ENCODE data around the gene SMAD4. TPM values are rescaled to one million over a fixed set of nuclear protein-coding genes. Genes with fewer than 3 reads are reported as not detected.
A peak's percentile ranks its signal among the peaks of the same experiment; 100 is the strongest.

SMAD4 gene
- total RNA-seq, 3 donors from 2014 or later = 96.2 to 155 (median 102) TPM

- intact Hi-C loops (cut with DNase I; ENCODE audit: low total_unique reads) = no loop called here
- no peak overlapping the region for H3K4me3 ChIP-seq
- no peaks in the 10 kb centered on the region for H3K27me3 ChIP-seq
- H3K9me3 ChIP-seq = no peaks in the 10 kb centered on the region
- H3K36me3 ChIP-seq = no peaks in the 10 kb centered on the region
- no peak overlapping the region for H3K27ac ChIP-seq
- H3K4me1 ChIP-seq = no peaks in the 10 kb centered on the region
- TF ChIP-seq CTCF (IDR thresholded peaks at IDR 0.05) (peak; percentile 45 to 64 (median 59)), POLR2A (IDR thresholded peaks at IDR 0.05) (no peak)
- DNase-seq (ENCODE audit: low spot score in 2 of 2) = no peak
These were observed 21.2 kb downstream of the SMAD4 start for GRCh38 chr18:51051105-51051712.

GRCh38 chr18:51053814-51054213, 23.8 kb downstream of the SMAD4 start:
- intact Hi-C loops (cut with DNase I; ENCODE audit: low total_unique reads) = no loop called here
- Histone ChIP-seq H3K27me3 (no peaks in the 10 kb centered on the region), H3K4me1 (no peaks in the 10 kb centered on the region), H3K9me3 (no peaks in the 10 kb centered on the region), H3K36me3 (peaks cover under 1% of the 10 kb centered on the region), H3K4me3 (no peak overlapping the region), H3K27ac (no peak overlapping the region)
- DNase-seq (ENCODE audit: low spot score in 2 of 2) = no peak
- TF ChIP-seq POLR2A (IDR thresholded peaks at IDR 0.05) = no peak
- TF ChIP-seq CTCF (IDR thresholded peaks at IDR 0.05) = no peak

- Histone ChIP-seq H3K9me3 (no peaks in the 10 kb centered on the region), H3K4me1 (no peaks in the 10 kb centered on the region), H3K4me3 (no peak overlapping the region), H3K36me3 (peaks cover 9% of the 10 kb centered on the region), H3K27me3 (no peaks in the 10 kb centered on the region), H3K27ac (no peak overlapping the region)
- DNase-seq (ENCODE audit: low spot score in 2 of 2) = no peak
- intact Hi-C loops (cut with DNase I; ENCODE audit: low total_unique reads) = no loop called here
- TF ChIP-seq POLR2AphosphoS5 (IDR thresholded peaks at IDR 0.05) = no peak
These were observed 24.8 kb downstream of the SMAD4 start for GRCh38 chr18:51054764-51055163.

- intact Hi-C loops (cut with DNase I; ENCODE audit: low total_unique reads) = no loop called here
- TF ChIP-seq POLR2AphosphoS5 (IDR thresholded peaks at IDR 0.05) (no peak), POLR2A (IDR thresholded peaks at IDR 0.05) (no peak), CTCF (IDR thresholded peaks at IDR 0.05) (no peak)
- no peaks in the 10 kb centered on the region for H3K4me1 ChIP-seq
- DNase-seq (ENCODE audit: low spot score in 2 of 2) = no peak
- peaks cover 15% of the 10 kb centered on the region for H3K36me3 ChIP-seq
- no peak overlapping the region for H3K27ac ChIP-seq
- H3K27me3 ChIP-seq = no peaks in the 10 kb centered on the region
- no peak overlapping the region for H3K4me3 ChIP-seq
- H3K9me3 ChIP-seq = no peaks in the 10 kb centered on the region
These were observed 30.0 kb downstream of the SMAD4 start for GRCh38 chr18:51059969-51060368.

- Histone ChIP-seq H3K27me3 (no peaks in the 10 kb centered on the region), H3K9me3 (no peaks in the 10 kb centered on the region), H3K27ac (no peak overlapping the region), H3K4me1 (no peaks in the 10 kb centered on the region), H3K4me3 (no peak overlapping the region), H3K36me3 (peaks cover 11% of the 10 kb centered on the region)
- TF ChIP-seq CTCF (IDR thresholded peaks at IDR 0.05) = no peak
- no peak for TF ChIP-seq POLR2AphosphoS5 (IDR thresholded peaks at IDR 0.05)
- no peak for TF ChIP-seq POLR2A (IDR thresholded peaks at IDR 0.05)
- DNase-seq (ENCODE audit: low spot score in 2 of 2) = no peak
- intact Hi-C loops (cut with DNase I; ENCODE audit: low total_unique reads) = no loop called here
These were observed 34.2 kb downstream of the SMAD4 start for GRCh38 chr18:51064256-51064655.

GRCh38 chr18:51066273-51066672, 36.3 kb downstream of the SMAD4 start:
- H3K9me3 ChIP-seq = no peaks in the 10 kb centered on the region
- no peak for DNase-seq (ENCODE audit: low spot score in 2 of 2)
- H3K4me1 ChIP-seq = no peaks in the 10 kb centered on the region
- no peak for TF ChIP-seq POLR2A (IDR thresholded peaks at IDR 0.05)
- no peaks in the 10 kb centered on the region for H3K27me3 ChIP-seq
- H3K36me3 ChIP-seq = peaks cover 1% of the 10 kb centered on the region
- H3K27ac ChIP-seq = no peak overlapping the region
- no peak overlapping the region for H3K4me3 ChIP-seq
- intact Hi-C loops (cut with DNase I; ENCODE audit: low total_unique reads) = no loop called here
